ENCODE results near the gene KPNA6.

The KPNA6 gene

DNA sequence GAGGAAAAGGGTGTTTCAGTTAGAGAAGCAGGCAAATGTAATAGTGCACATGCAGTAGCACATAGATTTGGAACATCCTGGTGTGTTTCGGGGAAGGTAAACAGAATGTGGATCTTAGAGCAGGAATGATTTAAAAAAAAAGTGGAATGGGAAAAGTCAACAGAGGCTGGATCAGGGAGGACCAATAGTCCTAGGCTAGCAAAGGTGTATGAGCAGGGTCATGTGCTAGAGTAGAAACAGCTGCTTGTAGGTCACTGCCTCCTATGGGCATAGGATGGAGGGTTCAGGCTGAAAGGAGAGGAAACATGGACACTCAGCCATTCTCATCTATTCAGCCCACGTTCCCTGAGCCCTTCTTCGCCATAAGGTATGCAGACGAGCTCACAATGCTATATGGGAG is 3.7 kb upstream of the KPNA6 start:
- no peak overlapping the region for H3K27ac ChIP-seq (ENCODE audit: low read depth, low read length)
- no peaks in the 10 kb centered on the region for H3K36me3 ChIP-seq (ENCODE audit: low read length)
- no peak overlapping the region for H3K4me3 ChIP-seq (ENCODE audit: insufficient read depth, low read length, poor library complexity, severe bottlenecking)
- H2AFZ ChIP-seq (ENCODE audit: low read depth, low read length, severe bottlenecking), result no peak overlapping the region
- no peak for TF ChIP-seq EZH2phosphoT487 (conservative IDR thresholded peaks at IDR 0.05; ENCODE audit: low read length)
- TF ChIP-seq, protein P1, sequence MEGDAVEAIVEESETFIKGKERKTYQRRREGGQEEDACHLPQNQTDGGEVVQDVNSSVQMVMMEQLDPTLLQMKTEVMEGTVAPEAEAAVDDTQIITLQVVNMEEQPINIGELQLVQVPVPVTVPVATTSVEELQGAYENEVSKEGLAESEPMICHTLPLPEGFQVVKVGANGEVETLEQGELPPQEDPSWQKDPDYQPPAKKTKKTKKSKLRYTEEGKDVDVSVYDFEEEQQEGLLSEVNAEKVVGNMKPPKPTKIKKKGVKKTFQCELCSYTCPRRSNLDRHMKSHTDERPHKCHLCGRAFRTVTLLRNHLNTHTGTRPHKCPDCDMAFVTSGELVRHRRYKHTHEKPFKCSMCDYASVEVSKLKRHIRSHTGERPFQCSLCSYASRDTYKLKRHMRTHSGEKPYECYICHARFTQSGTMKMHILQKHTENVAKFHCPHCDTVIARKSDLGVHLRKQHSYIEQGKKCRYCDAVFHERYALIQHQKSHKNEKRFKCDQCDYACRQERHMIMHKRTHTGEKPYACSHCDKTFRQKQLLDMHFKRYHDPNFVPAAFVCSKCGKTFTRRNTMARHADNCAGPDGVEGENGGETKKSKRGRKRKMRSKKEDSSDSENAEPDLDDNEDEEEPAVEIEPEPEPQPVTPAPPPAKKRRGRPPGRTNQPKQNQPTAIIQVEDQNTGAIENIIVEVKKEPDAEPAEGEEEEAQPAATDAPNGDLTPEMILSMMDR (IDR thresholded peaks at IDR 0.05; ENCODE audit: insufficient read depth, low read length, poor library complexity, severe bottlenecking), result no peak
- no peaks in the 10 kb centered on the region for H3K9me2 ChIP-seq (replicated peaks; ENCODE audit: insufficient read depth, low read length)
- peaks cover 13% of the 10 kb centered on the region for H3K79me2 ChIP-seq (ENCODE audit: insufficient read depth, low read length)
- no peaks in the 10 kb centered on the region for H3K27me3 ChIP-seq (ENCODE audit: low read length)
- no peaks in the 10 kb centered on the region for H4K20me1 ChIP-seq (ENCODE audit: low read depth, low read length)
- H3F3A ChIP-seq (ENCODE audit: insufficient read depth), result peaks cover 11% of the 10 kb centered on the region
- H3K9ac ChIP-seq (ENCODE audit: low read length), result no peak overlapping the region
- no peaks in the 10 kb centered on the region for H3K9me3 ChIP-seq (ENCODE audit: insufficient read depth, low read length)
- H3K4me2 ChIP-seq (ENCODE audit: low read depth, low read length, poor library complexity, severe bottlenecking), result no peak overlapping the region

DNA sequence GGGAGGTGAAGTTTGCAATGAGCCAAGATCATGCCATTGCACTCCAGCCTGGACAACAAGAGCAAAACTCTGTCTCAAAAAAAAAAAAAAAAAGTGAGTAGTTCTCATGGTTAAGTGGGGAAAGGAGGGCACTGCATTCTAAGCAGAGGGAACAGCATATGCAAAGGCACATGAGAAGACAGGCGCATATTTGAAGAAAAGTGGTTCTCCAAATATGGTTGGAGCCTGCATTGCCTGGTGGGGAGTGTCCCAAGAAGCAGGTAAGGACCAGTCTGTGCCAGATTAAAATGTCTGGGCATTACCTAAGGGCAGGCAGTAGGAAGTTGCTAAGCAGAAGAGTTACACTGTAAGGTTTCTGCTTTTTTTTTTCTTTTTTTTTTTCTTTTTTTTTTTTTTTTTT is 2.5 kb upstream of the KPNA6 start:
- TF ChIP-seq, protein P1 (IDR thresholded peaks at IDR 0.05; ENCODE audit: insufficient read depth, low read length, poor library complexity, severe bottlenecking), result no peak
- no peak for TF ChIP-seq EZH2phosphoT487 (conservative IDR thresholded peaks at IDR 0.05; ENCODE audit: low read length)
- H3K4me3 ChIP-seq (ENCODE audit: insufficient read depth, low read length, poor library complexity, severe bottlenecking), result no peak overlapping the region

DNA sequence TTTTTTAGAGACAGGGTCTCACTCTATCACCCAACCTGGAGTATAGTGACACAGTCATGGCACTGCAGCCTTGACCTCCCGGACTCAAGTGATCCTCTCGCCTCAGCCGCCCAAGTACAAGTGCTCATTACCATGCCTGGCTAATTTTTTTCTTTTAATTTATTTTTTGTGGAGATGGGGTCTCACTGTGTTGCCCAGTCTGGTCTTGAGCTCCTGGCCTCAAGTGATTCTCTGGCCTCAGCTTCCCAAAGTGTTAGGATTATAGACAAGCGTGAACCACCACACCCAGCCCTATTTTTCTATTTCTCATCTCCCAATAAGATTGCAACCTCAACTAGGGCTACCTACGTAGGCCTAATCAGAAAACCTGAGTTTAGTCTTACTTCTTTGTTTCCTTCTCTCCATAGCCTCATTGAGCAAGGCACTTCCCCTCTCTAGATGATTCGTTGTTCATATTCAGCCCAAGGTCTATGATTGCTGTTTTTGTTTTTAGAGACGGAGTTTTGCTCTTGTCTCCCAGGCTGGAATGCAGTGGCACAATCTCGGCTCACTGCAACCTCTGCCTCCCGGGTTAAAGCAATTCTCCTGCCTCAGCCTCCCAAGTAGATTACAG is 1.1 kb upstream of the KPNA6 start:
- Histone ChIP-seq H3K9ac (ENCODE audit: low read length) (no peak overlapping the region), H3K27ac (ENCODE audit: low read depth, low read length) (no peak overlapping the region), H3K4me3 (ENCODE audit: insufficient read depth, low read length, poor library complexity, severe bottlenecking) (no peak overlapping the region), H2AFZ (ENCODE audit: low read depth, low read length, severe bottlenecking) (no peak overlapping the region), H3K79me2 (ENCODE audit: insufficient read depth, low read length) (peaks cover 39% of the 10 kb centered on the region), H3K4me2 (ENCODE audit: low read depth, low read length, poor library complexity, severe bottlenecking) (no peak overlapping the region), H3K36me3 (ENCODE audit: low read length) (no peaks in the 10 kb centered on the region), H3F3A (ENCODE audit: insufficient read depth) (peaks cover 15% of the 10 kb centered on the region), H3K9me2 (replicated peaks; ENCODE audit: insufficient read depth, low read length) (no peaks in the 10 kb centered on the region), H3K9me3 (ENCODE audit: insufficient read depth, low read length) (no peaks in the 10 kb centered on the region), H3K27me3 (ENCODE audit: low read length) (no peaks in the 10 kb centered on the region), H4K20me1 (ENCODE audit: low read depth, low read length) (0 out of 2 replicates have a peak, but pooled peaks cover 4% of the 10 kb centered on the region)
- TF ChIP-seq EZH2phosphoT487 (conservative IDR thresholded peaks at IDR 0.05; ENCODE audit: low read length), result no peak
- TF ChIP-seq, protein P1 (IDR thresholded peaks at IDR 0.05; ENCODE audit: insufficient read depth, low read length, poor library complexity, severe bottlenecking), result no peak

More for the DNA sequence above, 2.5 kb upstream of the KPNA6 start:
- peaks cover 11% of the 10 kb centered on the region for H3F3A ChIP-seq (ENCODE audit: insufficient read depth)
- no peaks in the 10 kb centered on the region for H3K9me2 ChIP-seq (replicated peaks; ENCODE audit: insufficient read depth, low read length)
- H3K9me3 ChIP-seq (ENCODE audit: insufficient read depth, low read length), result no peaks in the 10 kb centered on the region
- H3K9ac ChIP-seq (ENCODE audit: low read length), result no peak overlapping the region
- no peak overlapping the region for H3K4me2 ChIP-seq (ENCODE audit: low read depth, low read length, poor library complexity, severe bottlenecking)
- no peaks in the 10 kb centered on the region for H3K27me3 ChIP-seq (ENCODE audit: low read length)
- H3K79me2 ChIP-seq (ENCODE audit: insufficient read depth, low read length), result peaks cover 25% of the 10 kb centered on the region
- no peaks in the 10 kb centered on the region for H3K36me3 ChIP-seq (ENCODE audit: low read length)
- H2AFZ ChIP-seq (ENCODE audit: low read depth, low read length, severe bottlenecking), result no peak overlapping the region
- H4K20me1 ChIP-seq (ENCODE audit: low read depth, low read length), result no peaks in the 10 kb centered on the region
- no peak overlapping the region for H3K27ac ChIP-seq (ENCODE audit: low read depth, low read length)

Measured in SU-DHL-6 (cell line).